SKM-1 (cell line): ENCODE results near the gene RAB14.

Source experiments
- DNase-seq: peaks from one replicate; lab custom pipeline; 2025; ENCODE audit not compliant: unreplicated experiment; lab: John Stamatoyannopoulos, UW

The RAB14 gene

GRCh38 chr9:121201738-121202533 is at the start of gene RAB14:
RAB14 (minus strand) TSS chr9:121201869; CDS start chr9:121193412, 8,457 bp downstream.
- peak; percentile 98 for DNase-seq

- DNase-seq = peak; percentile 72
Observed at GRCh38 chr9:121249563-121249962, 47.9 kb upstream of the RAB14 start.

- no peak for DNase-seq
Observed at GRCh38 chr9:121246821-121247561, 45.3 kb upstream of the RAB14 start.

- no peak for DNase-seq
Observed at GRCh38 chr9:121242959-121243346, 41.3 kb upstream of the RAB14 start.

GRCh38 chr9:121242219-121242958 is 40.7 kb upstream of the RAB14 start:
- no peak for DNase-seq

GRCh38 chr9:121240472-121241135 is 38.9 kb upstream of the RAB14 start:
- DNase-seq = no peak

GRCh38 chr9:121239851-121240250 is 38.2 kb upstream of the RAB14 start:
- DNase-seq = no peak

- no peak for DNase-seq
Observed at GRCh38 chr9:121239071-121239470, 37.4 kb upstream of the RAB14 start.

- DNase-seq = no peak
Observed at GRCh38 chr9:121237916-121238315, 36.2 kb upstream of the RAB14 start.

- DNase-seq = no peak
Observed at GRCh38 chr9:121235512-121235911, 33.8 kb upstream of the RAB14 start.

- DNase-seq = no peak
Observed at GRCh38 chr9:121234832-121235161, 33.1 kb upstream of the RAB14 start.

GRCh38 chr9:121233906-121234831 is 32.5 kb upstream of the RAB14 start:
- DNase-seq = no peak

GRCh38 chr9:121232251-121232650 is 30.6 kb upstream of the RAB14 start:
- DNase-seq = no peak

GRCh38 chr9:121230256-121230655 is 28.6 kb upstream of the RAB14 start:
- DNase-seq = no peak

GRCh38 chr9:121227862-121228261 is 26.2 kb upstream of the RAB14 start:
- DNase-seq = no peak

GRCh38 chr9:121226175-121226574 is 24.5 kb upstream of the RAB14 start:
- DNase-seq = no peak

- no peak for DNase-seq
Observed at GRCh38 chr9:121225240-121225639, 23.6 kb upstream of the RAB14 start.

GRCh38 chr9:121222524-121223171 is 21.0 kb upstream of the RAB14 start:
- DNase-seq = peak; percentile 36

GRCh38 chr9:121221664-121222055 is 20.0 kb upstream of the RAB14 start:
- DNase-seq = no peak
